HEK293T (cell line): ENCODE data around the gene TNK1.

Source experiments
- CTCF ChIA-PET: fragments of 350-600 bp; formaldehyde crosslinking; extraction: SDS; loops from one replicate; lab custom pipeline; 2021; ENCODE audit warnings: antibody characterized with exemption, inconsistent platforms; lab: Yijun Ruan, JAX
- POLR2A ChIA-PET: fragments of 350-600 bp; formaldehyde crosslinking; extraction: SDS; loops from one replicate; lab custom pipeline; 2020; ENCODE audit warnings: antibody characterized with exemption, inconsistent platforms; lab: Yijun Ruan, JAX
- DNase-seq: peaks from one replicate; pipeline ENCODE4 v3.0.0; 2012; ENCODE audit warnings: mixed read lengths; ENCODE audit errors: extremely low spot score
- ARNT ChIP-seq: fragments of 450-650 bp; IDR thresholded peaks from 2 replicates; pipeline ENCODE4 v1.6.1; 2017; ENCODE audit warnings: mild to moderate bottlenecking
- BHLHE40 ChIP-seq: fragments of 450-650 bp; IDR thresholded peaks from 2 replicates; pipeline ENCODE4 v1.6.1; 2016; ENCODE audit warnings: mild to moderate bottlenecking, moderate library complexity, borderline replicate concordance
- CTBP1 ChIP-seq: fragments of 450-650 bp; IDR thresholded peaks from 2 replicates; pipeline ENCODE4 v1.6.1; 2016; ENCODE audit warnings: borderline replicate concordance
- ELF4 ChIP-seq: fragments of 450-650 bp; IDR thresholded peaks from 2 replicates; pipeline ENCODE4 v1.6.1; 2017; ENCODE audit warnings: antibody characterized with exemption
- FOXA1 ChIP-seq: fragments of 450-650 bp; IDR thresholded peaks from 2 replicates; pipeline ENCODE4 v1.6.1; 2016; ENCODE audit warnings: mild to moderate bottlenecking
- FOXK2 ChIP-seq: fragments of 450-650 bp; IDR thresholded peaks from 2 replicates; pipeline ENCODE4 v1.6.1; 2016; ENCODE audit warnings: mild to moderate bottlenecking
- FOXM1 ChIP-seq: fragments of 450-650 bp; IDR thresholded peaks from 2 replicates; pipeline ENCODE4 v1.6.1; 2017; ENCODE audit warnings: mild to moderate bottlenecking, borderline replicate concordance
- HDGF ChIP-seq: fragments of 450-650 bp; IDR thresholded peaks from 2 replicates; pipeline ENCODE4 v1.6.1; 2017; ENCODE audit warnings: antibody characterized with exemption, borderline replicate concordance
- L3MBTL2 ChIP-seq: fragments of 450-650 bp; conservative IDR thresholded peaks from 2 replicates; pipeline ENCODE4 v1.6.1; 2016; ENCODE audit warnings: mild to moderate bottlenecking
- LEF1 ChIP-seq: fragments of 450-650 bp; IDR thresholded peaks from 2 replicates; pipeline ENCODE4 v1.6.1; 2017; ENCODE audit warnings: mild to moderate bottlenecking, borderline replicate concordance
- NFRKB ChIP-seq: fragments of 450-650 bp; IDR thresholded peaks from 2 replicates; pipeline ENCODE4 v1.6.1; 2016; ENCODE audit warnings: mild to moderate bottlenecking, moderate library complexity
- SP1 ChIP-seq: fragments of 450-650 bp; IDR thresholded peaks from 2 replicates; pipeline ENCODE4 v1.6.1; 2017
- SUZ12 ChIP-seq: fragments of 450-650 bp; IDR thresholded peaks from 2 replicates; pipeline ENCODE4 v1.6.1; 2016; ENCODE audit warnings: mild to moderate bottlenecking
- TARDBP ChIP-seq: fragments of 450-650 bp; IDR thresholded peaks from 2 replicates; pipeline ENCODE4 v1.6.1; 2016
- ZNF384 ChIP-seq: fragments of 450-650 bp; IDR thresholded peaks from 2 replicates; pipeline ENCODE4 v1.6.1; 2016
- TF ChIP-seq, protein P1 (sequence below): fragments of 450-650 bp; IDR thresholded peaks from 2 replicates; pipeline ENCODE4 v1.6.1; 2016

TNK1 gene

DNA sequence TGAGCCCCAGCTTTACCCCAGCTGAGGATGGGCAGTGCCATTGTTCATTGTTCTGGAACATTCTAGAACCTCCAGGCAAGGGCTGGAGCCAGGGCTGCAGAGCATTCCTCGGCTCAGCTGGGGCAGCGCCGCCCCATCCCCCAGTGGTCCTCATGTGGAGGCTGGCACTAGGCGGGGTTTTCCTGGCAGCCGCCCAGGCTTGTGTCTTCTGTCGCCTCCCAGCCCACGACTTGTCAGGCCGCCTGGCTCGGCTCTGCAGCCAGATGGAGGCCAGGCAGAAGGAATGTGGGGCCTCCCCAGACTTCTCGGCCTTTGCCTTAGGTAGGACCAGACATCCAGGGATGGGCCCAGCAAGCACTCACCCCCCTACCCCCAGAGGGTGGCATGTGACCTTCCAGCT is 25.8 kb upstream of the TNK1 start, which contains the start of gene TMEM95:
TMEM95 (plus strand) TSS at position 104 of the 400 bp plus-strand sequence; CDS start at position 153, 49 bp downstream.
- no peak for DNase-seq
- ChIA-PET CTCF (interaction anchor here (0.7 to 1.5 kb wide), 5 partner anchors 15 to 90 kb away, joined by 3 to 5 read pairs (median 3); partner anchors contain the start of gene CHRNB1), POLR2A (interaction anchor here (1.0 to 2.8 kb wide), 2 partner anchors 86 to 206 kb away, joined by 3 to 14 read pairs; no protein-coding TSS in a partner anchor)
- no peak for TF ChIP-seq NFRKB
- TF ChIP-seq ELF4: no peak
- no peak for TF ChIP-seq LEF1
- no peak for TF ChIP-seq ZNF384
- no peak for TF ChIP-seq SP1
- TF ChIP-seq FOXA1: no peak
- no peak for TF ChIP-seq HDGF
- TF ChIP-seq SUZ12: no peak
- TF ChIP-seq FOXM1: no peak
- TF ChIP-seq, protein P1, sequence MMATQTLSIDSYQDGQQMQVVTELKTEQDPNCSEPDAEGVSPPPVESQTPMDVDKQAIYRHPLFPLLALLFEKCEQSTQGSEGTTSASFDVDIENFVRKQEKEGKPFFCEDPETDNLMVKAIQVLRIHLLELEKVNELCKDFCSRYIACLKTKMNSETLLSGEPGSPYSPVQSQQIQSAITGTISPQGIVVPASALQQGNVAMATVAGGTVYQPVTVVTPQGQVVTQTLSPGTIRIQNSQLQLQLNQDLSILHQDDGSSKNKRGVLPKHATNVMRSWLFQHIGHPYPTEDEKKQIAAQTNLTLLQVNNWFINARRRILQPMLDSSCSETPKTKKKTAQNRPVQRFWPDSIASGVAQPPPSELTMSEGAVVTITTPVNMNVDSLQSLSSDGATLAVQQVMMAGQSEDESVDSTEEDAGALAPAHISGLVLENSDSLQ: no peak

DNA sequence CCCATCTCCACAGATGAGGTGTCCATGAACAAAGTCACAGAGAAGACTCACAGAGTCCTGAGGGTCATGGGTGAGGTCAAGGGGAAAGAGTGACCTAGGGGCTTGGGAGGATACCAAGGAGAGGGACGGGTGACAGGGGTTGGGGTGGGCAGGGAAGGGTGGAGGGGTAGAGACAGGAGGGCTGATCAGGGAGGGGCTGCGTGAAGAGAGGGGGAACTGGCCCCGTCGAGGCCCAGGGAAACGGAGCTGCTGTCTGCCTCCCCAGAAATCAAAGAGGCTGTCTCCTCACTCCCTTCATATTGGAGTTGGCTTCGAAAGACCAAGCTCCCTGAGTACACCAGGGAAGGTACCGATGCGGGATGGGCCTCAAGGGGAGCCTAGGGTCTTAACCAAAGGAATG is 25.3 kb upstream of the TNK1 start:
- POLR2A ChIA-PET: interaction anchor here (0.9 to 2.8 kb wide), 5 partner anchors 47 to 205 kb away, joined by 3 to 14 read pairs (median 5); partner anchors contain the start of genes TMEM102 and TMEM256
- CTCF ChIA-PET: interaction anchor here (0.6 to 1.8 kb wide), 12 partner anchors 14 to 214 kb away, joined by 3 to 11 read pairs (median 3); partner anchors contain the start of genes CHRNB1 and TMEM102
- no peak for TF ChIP-seq SP1
- TF ChIP-seq NFRKB: no peak
- no peak for TF ChIP-seq FOXA1
- no peak for TF ChIP-seq CTBP1
- no peak for TF ChIP-seq FOXM1
- TF ChIP-seq FOXK2: no peak
- TF ChIP-seq TARDBP: no peak
- TF ChIP-seq LEF1: no peak
- no peak for TF ChIP-seq HDGF
- TF ChIP-seq, protein P1: no peak
- TF ChIP-seq SUZ12: no peak
- no peak for TF ChIP-seq ELF4
- no peak for TF ChIP-seq L3MBTL2
- no peak for TF ChIP-seq ARNT
- no peak for TF ChIP-seq ZNF384
- TF ChIP-seq BHLHE40: no peak

DNA sequence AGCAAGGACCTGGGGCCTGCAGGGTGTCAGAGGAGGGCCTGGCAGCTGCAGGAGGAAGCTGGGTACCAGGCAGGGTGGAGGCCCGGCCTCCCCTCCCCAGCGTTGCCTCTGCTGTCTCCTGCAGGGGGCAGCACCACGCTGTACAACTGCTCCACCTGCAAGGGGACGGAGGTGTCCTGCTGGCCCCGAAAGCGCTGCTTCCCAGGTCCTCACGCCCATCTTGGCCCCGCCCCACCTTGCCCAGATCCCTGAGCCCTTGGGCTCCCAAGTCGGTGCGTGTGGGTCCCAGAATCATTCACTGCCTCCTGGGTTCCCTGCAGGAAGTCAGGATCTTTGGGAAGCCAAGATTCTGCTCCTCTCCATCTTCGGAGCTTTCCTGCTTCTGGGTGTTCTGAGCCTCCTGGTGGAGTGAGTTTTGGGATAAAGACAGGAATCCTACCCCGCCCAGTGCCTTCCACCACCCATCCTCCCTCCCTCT is 24.8 kb upstream of the TNK1 start:
- peak; percentile 83 for DNase-seq
- ChIA-PET POLR2A (interaction anchor here (0.6 to 2.8 kb wide), 6 partner anchors 47 to 331 kb away, joined by 3 to 14 read pairs (median 4); partner anchors contain the start of genes TMEM102, TMEM256 and TP53), CTCF (interaction anchor here (0.6 to 1.8 kb wide), 13 partner anchors 14 to 213 kb away, joined by 3 to 11 read pairs (median 3); partner anchors contain the start of genes FGF11 and TMEM102)
- TF ChIP-seq CTBP1 (peak; percentile 21; the same call in 1 of the 2 replicates), FOXK2 (no peak), HDGF (peak; percentile 63; the same call in 1 of the 2 replicates)
- TF ChIP-seq, protein P1: no peak

More for the DNA sequence above, 25.3 kb upstream of the TNK1 start:
- DNase-seq: no peak

DNA sequence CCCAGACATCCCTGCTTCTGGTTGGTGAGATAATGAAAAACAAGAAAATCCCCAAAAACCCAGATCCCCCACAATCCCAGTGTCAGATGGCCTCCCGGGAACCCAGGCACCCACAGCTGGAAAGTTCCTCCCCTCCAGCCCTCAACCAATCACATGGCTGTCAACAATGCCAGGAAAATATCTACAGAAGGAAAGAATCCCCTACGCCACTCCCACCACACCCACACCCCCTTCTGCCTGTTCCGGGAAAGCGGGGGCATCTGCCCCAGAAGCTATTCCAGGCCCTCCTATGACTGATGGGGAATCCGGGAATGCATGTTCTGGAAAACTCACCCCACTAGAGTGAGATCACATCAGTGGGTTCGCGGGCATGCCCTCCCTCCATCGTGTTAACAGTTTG is 24.1 kb upstream of the TNK1 start:
- TF ChIP-seq, protein P1: no peak
- no peak for TF ChIP-seq FOXA1
- TF ChIP-seq ARNT: no peak
- no peak for TF ChIP-seq HDGF
- no peak for TF ChIP-seq SUZ12
- no peak for TF ChIP-seq SP1
- DNase-seq: no peak
- POLR2A ChIA-PET: interaction anchor here (0.6 to 2.8 kb wide), 3 partner anchors 79 to 331 kb away, joined by 3 to 14 read pairs (median 9); partner anchors contain the start of genes TMEM102 and TP53
- CTCF ChIA-PET: interaction anchor here (0.9 to 1.8 kb wide), 5 partner anchors 79 to 205 kb away, joined by 3 to 11 read pairs (median 4); partner anchors contain the start of genes FGF11 and TMEM102

DNA sequence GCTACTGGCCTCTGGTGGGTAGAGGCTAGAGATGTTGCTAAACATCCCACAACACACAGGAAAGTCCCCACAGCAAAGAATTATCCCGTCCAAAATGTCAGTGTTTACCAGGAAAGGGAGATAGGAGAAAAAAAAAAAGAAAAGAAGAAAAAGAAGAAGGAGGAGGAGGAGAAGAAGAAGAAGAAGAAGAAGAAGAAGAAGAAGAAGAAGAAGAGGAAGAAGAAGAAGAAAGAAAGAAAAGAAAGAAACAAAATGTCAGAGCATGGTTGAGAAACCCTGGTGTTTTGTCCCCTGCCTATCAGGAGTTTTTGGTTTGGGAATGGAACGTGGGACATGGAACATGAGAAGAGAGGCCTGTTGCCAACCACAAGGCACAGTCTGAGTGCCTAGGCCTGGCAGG is 23.5 kb upstream of the TNK1 start:
- DNase-seq: no peak
- ChIA-PET POLR2A (no interaction called here), CTCF (interaction anchor here (1.1 to 1.8 kb wide), 2 partner anchors 79 to 129 kb away, joined by 3 to 11 read pairs; partner anchors contain the start of gene TMEM102)
- TF ChIP-seq FOXK2 (no peak), ELF4 (no peak), FOXA1 (no peak), CTBP1 (no peak), HDGF (no peak), TARDBP (no peak), NFRKB (no peak), FOXM1 (no peak), ARNT (no peak), ZNF384 (no peak), BHLHE40 (no peak), LEF1 (no peak)
- TF ChIP-seq, protein P1: no peak
